ENCODE measurements around the gene SUMF2. TPM values are rescaled to one million over a fixed set of nuclear protein-coding genes. Genes with fewer than 3 reads are reported as not detected.

The SUMF2 gene
- total and polyA plus RNA-seq, 2 experiments from 2014 or later = 32.9 to 45.7 TPM

GRCh38 chr7:56125831-56126230 is 61.7 kb downstream of the SUMF2 start:
- H3K36me3 Mint-ChIP-seq (ENCODE audit: low read depth) = peaks cover 20% of the 10 kb centered on the region
- no peak overlapping the region for H3K4me3 ChIP-seq
- no peak for DNase-seq (ENCODE audit: low spot score)

More at GRCh38 chr7:56125831-56126230, 61.7 kb downstream of the SUMF2 start:
- H3K9me2 ChIP-seq (ENCODE audit: insufficient read depth) = no peaks in the 10 kb centered on the region
- Mint-ChIP-seq H3K27me3 (ENCODE audit: insufficient read depth, low read depth, poor library complexity) (peaks cover 7% of the 10 kb centered on the region), H3K4me1 (no peaks in the 10 kb centered on the region), H3K27ac (no peak overlapping the region), H3K9me3 (peaks cover 96% of the 10 kb centered on the region), H3K4me3 (no peak overlapping the region)
- no peaks in the 10 kb centered on the region for H3K36me3 ChIP-seq (ENCODE audit: insufficient read depth)
- H2AFZ ChIP-seq = no peak overlapping the region
- no peaks in the 10 kb centered on the region for H3K4me1 ChIP-seq (ENCODE audit: insufficient read depth)
- H3K27ac ChIP-seq (ENCODE audit: low read depth) = no peak overlapping the region
- no peaks in the 10 kb centered on the region for H3K79me2 ChIP-seq (replicated peaks; ENCODE audit: insufficient read depth)
- TF ChIP-seq ETS1 (IDR thresholded peaks at IDR 0.05) (no peak), JUNB (IDR thresholded peaks at IDR 0.05; ENCODE audit: unreplicated experiment) (no peak), ZNF114 (CRISPR knock-in tag; IDR thresholded peaks at IDR 0.05) (no peak), STAT1 (IDR thresholded peaks at IDR 0.05; ENCODE audit: unreplicated experiment) (no peak), REST (IDR thresholded peaks at IDR 0.05; ENCODE audit: unreplicated experiment) (no peak), POLR2AphosphoS5 (IDR thresholded peaks at IDR 0.05; ENCODE audit: low read depth) (no peak), ZNF462 (CRISPR knock-in tag; IDR thresholded peaks at IDR 0.05) (no peak), CREB1 (CRISPR knock-in tag; IDR thresholded peaks at IDR 0.05; ENCODE audit: low read depth) (no peak), EZH2phosphoT487 (IDR thresholded peaks at IDR 0.05; ENCODE audit: unreplicated experiment) (no peak), EZH2 (IDR thresholded peaks at IDR 0.05; ENCODE audit: low read depth, unreplicated experiment) (no peak), NANOG (IDR thresholded peaks at IDR 0.05; ENCODE audit: borderline replicate concordance) (no peak), ZNF331 (CRISPR knock-in tag; IDR thresholded peaks at IDR 0.05; ENCODE audit: low read depth) (no peak), CTCF (conservative IDR thresholded peaks at IDR 0.05; ENCODE audit: low read depth in 2 of 2) (no peak)
- H3K27me3 ChIP-seq (ENCODE audit: insufficient read depth) = no peaks in the 10 kb centered on the region
- H3F3A ChIP-seq (replicated peaks; ENCODE audit: low read depth) = no peaks in the 10 kb centered on the region
- no peak for ATAC-seq
- no peak overlapping the region for H3K4me2 ChIP-seq
- H4K20me1 ChIP-seq (replicated peaks; ENCODE audit: insufficient read depth) = no peaks in the 10 kb centered on the region

All from GM23338 (cell line).